Calu3 (cell line): ENCODE data around the gene GTPBP6. TPM values are rescaled to one million over a fixed set of nuclear protein-coding genes. Genes with fewer than 3 reads are reported as not detected.
"Not testable (repeated sequence)": the region's sequence is repeated elsewhere in the genome, so short reads cannot be mapped to it uniquely, and the experiment has no call there.

Experiments
- BruUV-seq: library from RNA; stranded (reverse); fragments of 400-500 nt; replicated peaks from 2 replicates; lab custom pipeline; 2021; lab: Mats Ljungman, UMichigan
- CTCF ChIA-PET: fragments of 300-600 bp; sonication (Branson Sonifier 250); formaldehyde crosslinking; loops from one replicate; lab custom pipeline; 2022; ENCODE audit warnings: antibody characterized with exemption; lab: Charles Lee
- DNase-seq: peaks from one replicate; pipeline ENCODE4 v3.0.0; 2022
- H3K27ac Mint-ChIP-seq: one replicate; pipeline ENCODE4 v1.8.0; 2022; ENCODE audit warnings: mixed read lengths; ENCODE audit not compliant: unreplicated experiment
- H3K27me3 Mint-ChIP-seq: one replicate; pipeline ENCODE4 v1.8.0; 2022; ENCODE audit warnings: mixed read lengths; ENCODE audit not compliant: unreplicated experiment
- H3K36me3 Mint-ChIP-seq: one replicate; pipeline ENCODE4 v1.8.0; 2022; ENCODE audit warnings: mild to moderate bottlenecking, moderate library complexity, mixed read lengths; ENCODE audit not compliant: insufficient read depth, unreplicated experiment
- H3K4me1 Mint-ChIP-seq: one replicate; pipeline ENCODE4 v1.8.0; 2022; ENCODE audit warnings: mild to moderate bottlenecking, low read depth, mixed read lengths; ENCODE audit not compliant: unreplicated experiment
- H3K4me3 Mint-ChIP-seq: one replicate; pipeline ENCODE4 v1.8.0; 2022; ENCODE audit warnings: mild to moderate bottlenecking, low read depth, moderate library complexity, mixed read lengths; ENCODE audit not compliant: unreplicated experiment
- H3K9me3 Mint-ChIP-seq: one replicate; pipeline ENCODE4 v1.8.0; 2022; ENCODE audit warnings: low read depth, mixed read lengths; ENCODE audit not compliant: unreplicated experiment
- CTCF ChIP-seq: fragments of 200-600 bp; IDR thresholded peaks from one replicate; pipeline ENCODE4 v1.8.0; 2022; ENCODE audit warnings: antibody characterized with exemption; ENCODE audit not compliant: unreplicated experiment
- intact Hi-C: fragments of 100-400 bp; cut with micrococcal nuclease; formaldehyde crosslinking; loops from one replicate; pipeline ENCODE4 v1.10.0; 2022; ENCODE audit not compliant: unreplicated experiment
- total RNA-seq: library from RNA; stranded (reverse); gene quantifications from 2 replicates; pipeline ENCODE4 v1.2.3, GENCODE V29; 2022

The GTPBP6 gene
- total RNA-seq, 1 experiment from 2014 or later = 32.9 TPM

- Mint-ChIP-seq H3K36me3 (peaks cover 39% of the 10 kb centered on the region), H3K4me1 (no peaks in the 10 kb centered on the region), H3K27me3 (no peaks in the 10 kb centered on the region), H3K9me3 (no peaks in the 10 kb centered on the region), H3K27ac (no peak overlapping the region), H3K4me3 (no peak overlapping the region)
- TF ChIP-seq CTCF = no peak
- intact Hi-C loops = no loop called here
- DNase-seq = no peak
- CTCF ChIA-PET = no interaction called here
- no TSS peak for BruUV-seq
Observed at GRCh38 chrX:307261-308111, 11.1 kb downstream of the GTPBP6 start.

GRCh38 chrX:306614-307251 lies 11.9 kb downstream of the GTPBP6 start:
- H3K4me3 Mint-ChIP-seq, H3K4me1 Mint-ChIP-seq, H3K9me3 Mint-ChIP-seq, CTCF ChIA-PET, H3K27ac Mint-ChIP-seq, DNase-seq, BruUV-seq, H3K27me3 Mint-ChIP-seq, intact Hi-C loops: not testable (repeated sequence)
- H3K36me3 Mint-ChIP-seq = peaks cover 47% of the 10 kb centered on the region

- peaks cover 47% of the 10 kb centered on the region for H3K36me3 Mint-ChIP-seq
Observed at GRCh38 chrX:305781-306613, 12.6 kb downstream of the GTPBP6 start.

GRCh38 chrX:302975-303374 lies 15.6 kb downstream of the GTPBP6 start:
- Mint-ChIP-seq H3K27me3 (no peaks in the 10 kb centered on the region), H3K9me3 (no peaks in the 10 kb centered on the region), H3K4me3 (no peak overlapping the region), H3K36me3 (peaks cover 39% of the 10 kb centered on the region), H3K27ac (no peak overlapping the region), H3K4me1 (no peaks in the 10 kb centered on the region)
- CTCF ChIA-PET = no interaction called here
- DNase-seq = no peak
- no peak for TF ChIP-seq CTCF
- intact Hi-C loops = no loop called here
- no TSS peak for BruUV-seq

More at GRCh38 chrX:305781-306613, 12.6 kb downstream of the GTPBP6 start:
- CTCF ChIA-PET, H3K4me3 Mint-ChIP-seq, intact Hi-C loops, H3K4me1 Mint-ChIP-seq, DNase-seq, BruUV-seq, H3K27me3 Mint-ChIP-seq, H3K9me3 Mint-ChIP-seq, H3K27ac Mint-ChIP-seq: not testable (repeated sequence)

GRCh38 chrX:300334-300733 lies 18.3 kb downstream of the GTPBP6 start:
- Mint-ChIP-seq H3K4me3 (no peak overlapping the region), H3K27me3 (no peaks in the 10 kb centered on the region), H3K27ac (no peak overlapping the region), H3K4me1 (no peaks in the 10 kb centered on the region), H3K9me3 (no peaks in the 10 kb centered on the region), H3K36me3 (peaks cover 24% of the 10 kb centered on the region)
- CTCF ChIA-PET = no interaction called here
- intact Hi-C loops = no loop called here
- no peak for TF ChIP-seq CTCF
- no peak for DNase-seq
- no TSS peak for BruUV-seq
